Esophagus squamous epithelium (tissue), 4 donors: ENCODE measurements around the gene RNU4-1.

Experiments
- POLR2A ChIP-seq, 4 donors: fragments of 450-650 bp; IDR thresholded peaks; one replicate each; pipeline ENCODE4 v1.6.1; 2017; ENCODE audit warnings: antibody characterized with exemption in 4 of 4, mild to moderate bottlenecking in 4 of 4, moderate library complexity in 3 of 4
- TF ChIP-seq, protein P1 (sequence below), 6 experiments: fragments of 450-650 bp in 4 of 6; fragments of 200-600 bp in 2 of 6; sonication (generic) in 2 of 6; IDR thresholded peaks; one replicate each; pipeline ENCODE4 v1.5.1; 2016 to 2019; ENCODE audit warnings: antibody characterized with exemption in 6 of 6, mild to moderate bottlenecking in 4 of 6, moderate library complexity in 4 of 6

DNA sequence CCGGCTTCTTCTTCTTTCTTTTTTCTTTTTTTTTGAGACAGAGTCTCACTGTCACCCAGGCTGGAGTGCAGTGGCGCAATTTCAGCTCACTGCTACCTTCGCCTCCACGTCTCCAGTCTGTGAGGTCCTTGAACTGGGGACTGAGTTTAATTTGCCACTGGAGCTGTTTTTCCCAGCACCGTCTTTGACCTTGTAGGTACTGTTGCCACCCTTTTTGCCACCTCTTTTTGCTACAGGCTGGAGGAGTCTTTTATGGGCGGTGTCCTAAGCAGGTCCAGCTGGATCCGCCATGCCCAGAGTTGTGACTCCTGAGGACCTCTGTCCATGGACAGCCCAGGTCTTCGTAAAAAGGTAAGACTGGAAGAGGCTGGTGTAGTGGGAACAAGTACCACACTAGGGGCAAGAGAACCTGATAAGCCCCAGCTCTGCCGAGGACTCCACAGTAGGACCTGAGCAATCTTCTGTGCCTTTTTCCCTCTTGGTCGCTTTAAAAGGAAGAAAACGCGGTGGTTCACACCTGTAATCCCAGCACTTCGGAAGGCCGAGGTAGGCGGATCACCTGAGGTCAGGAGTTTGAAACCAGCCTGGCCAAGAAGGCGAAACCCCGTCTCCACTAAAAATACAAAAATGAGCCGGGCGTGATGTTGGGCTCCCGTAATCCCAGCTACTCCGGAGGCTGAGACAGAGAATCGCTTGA, 2.3 kb downstream of the RNU4-1 start:
- TF ChIP-seq, protein P1, sequence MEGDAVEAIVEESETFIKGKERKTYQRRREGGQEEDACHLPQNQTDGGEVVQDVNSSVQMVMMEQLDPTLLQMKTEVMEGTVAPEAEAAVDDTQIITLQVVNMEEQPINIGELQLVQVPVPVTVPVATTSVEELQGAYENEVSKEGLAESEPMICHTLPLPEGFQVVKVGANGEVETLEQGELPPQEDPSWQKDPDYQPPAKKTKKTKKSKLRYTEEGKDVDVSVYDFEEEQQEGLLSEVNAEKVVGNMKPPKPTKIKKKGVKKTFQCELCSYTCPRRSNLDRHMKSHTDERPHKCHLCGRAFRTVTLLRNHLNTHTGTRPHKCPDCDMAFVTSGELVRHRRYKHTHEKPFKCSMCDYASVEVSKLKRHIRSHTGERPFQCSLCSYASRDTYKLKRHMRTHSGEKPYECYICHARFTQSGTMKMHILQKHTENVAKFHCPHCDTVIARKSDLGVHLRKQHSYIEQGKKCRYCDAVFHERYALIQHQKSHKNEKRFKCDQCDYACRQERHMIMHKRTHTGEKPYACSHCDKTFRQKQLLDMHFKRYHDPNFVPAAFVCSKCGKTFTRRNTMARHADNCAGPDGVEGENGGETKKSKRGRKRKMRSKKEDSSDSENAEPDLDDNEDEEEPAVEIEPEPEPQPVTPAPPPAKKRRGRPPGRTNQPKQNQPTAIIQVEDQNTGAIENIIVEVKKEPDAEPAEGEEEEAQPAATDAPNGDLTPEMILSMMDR (IDR thresholded peaks at IDR 0.05), result no peak
- TF ChIP-seq POLR2A (IDR thresholded peaks at IDR 0.05), result no peak
